CD4-positive, CD25-positive, alpha-beta regulatory T cell (primary cell): Measurements from ENCODE around the gene YWHAE. TPM values are rescaled to one million over a fixed set of nuclear protein-coding genes. Genes with fewer than 3 reads are reported as not detected.
"Not testable (repeated sequence)": the region's sequence is repeated elsewhere in the genome, so short reads cannot be mapped to it uniquely, and the experiment has no call there.

ENCODE experiments used
- ATAC-seq, 2 donors: fragments of 150-1000 bp; cut with Tn5 transposase; one replicate each; pipeline ENCODE4 v1.10.0; 2021; ENCODE audit warnings: low read depth in 2 of 2, moderate number of reproducible peaks in 2 of 2, moderate library complexity in 1 of 2
- DNase-seq, 3 donors: peaks; one replicate each; pipeline versions ENCODE4 v3.0.0 to v3.0.0-alpha.2; 2012 to 2022; ENCODE audit warnings: mixed read lengths in 1 of 3
- H3K27ac ChIP-seq: one replicate; pipeline ENCODE4 v1.7.0; 2013; ENCODE audit warnings: mild to moderate bottlenecking, low read length; ENCODE audit not compliant: insufficient read depth, poor library complexity, severe bottlenecking
- H3K27me3 ChIP-seq: one replicate; pipeline ENCODE4 v1.7.0; 2013; ENCODE audit warnings: low read length; ENCODE audit not compliant: control insufficient read depth, insufficient read depth
- H3K36me3 ChIP-seq: one replicate; pipeline ENCODE4 v1.7.0; 2013; ENCODE audit warnings: mild to moderate bottlenecking, low read length, moderate library complexity; ENCODE audit not compliant: control insufficient read depth, insufficient read depth
- H3K4me1 ChIP-seq: 2 replicates; pipeline ENCODE4 v1.7.0; 2013; ENCODE audit warnings: mild to moderate bottlenecking, low read length; ENCODE audit not compliant: insufficient read depth, control insufficient read depth, poor library complexity, severe bottlenecking
- H3K4me3 ChIP-seq: one replicate; pipeline ENCODE4 v1.7.0; 2013; ENCODE audit warnings: low read depth, mild to moderate bottlenecking, low read length, moderate library complexity
- H3K9me3 ChIP-seq, 2 experiments: 1 replicate in 1 of 2; 2 replicates in 1 of 2; pipeline ENCODE4 v1.7.0; 2013; ENCODE audit warnings: low read length in 2 of 2, mild to moderate bottlenecking in 1 of 2, moderate library complexity in 1 of 2; ENCODE audit not compliant: control insufficient read depth in 2 of 2
- H3K27ac Mint-ChIP-seq, 3 donors: one replicate each; pipeline ENCODE4 v1.8.0; 2020 to 2022; ENCODE audit warnings: mild to moderate bottlenecking in 3 of 3, mixed read lengths in 3 of 3, moderate library complexity in 2 of 3
- H3K27me3 Mint-ChIP-seq: one replicate; pipeline ENCODE4 v1.8.0; 2022; ENCODE audit warnings: mild to moderate bottlenecking, mixed read lengths
- H3K36me3 Mint-ChIP-seq: one replicate; pipeline ENCODE4 v1.8.0; 2020; ENCODE audit warnings: mixed read lengths
- H3K4me1 Mint-ChIP-seq, 4 donors: one replicate each; pipeline ENCODE4 v1.8.0; 2020 to 2022; ENCODE audit warnings: mixed read lengths in 4 of 4, mild to moderate bottlenecking in 1 of 4
- H3K4me3 Mint-ChIP-seq, 4 donors: one replicate each; pipeline ENCODE4 v1.8.0; 2020 to 2022; ENCODE audit warnings: mild to moderate bottlenecking in 4 of 4, mixed read lengths in 4 of 4, moderate library complexity in 3 of 4
- H3K9me3 Mint-ChIP-seq, 7 donors: one replicate each; pipeline ENCODE4 v1.8.0; 2020 to 2022; ENCODE audit warnings: mixed read lengths in 7 of 7, mild to moderate bottlenecking in 3 of 7, moderate library complexity in 2 of 7
- polyA plus RNA-seq, 4 donors: library from polyadenylated mRNA; unstranded; fragments of 300-500 nt; fragmentation: Illumina TruSeq; gene quantifications; one replicate each; pipeline ENCODE4 v1.2.3, GENCODE V29; 2021
- total RNA-seq: library from RNA; stranded (reverse); gene quantifications from one replicate; pipeline ENCODE4 v1.2.3, GENCODE V29; 2022

The YWHAE gene
- 136 TPM for total RNA-seq
- polyA plus RNA-seq: 10 to 100 TPM; 68.6 to 92.5 (median 82.5) TPM

DNA sequence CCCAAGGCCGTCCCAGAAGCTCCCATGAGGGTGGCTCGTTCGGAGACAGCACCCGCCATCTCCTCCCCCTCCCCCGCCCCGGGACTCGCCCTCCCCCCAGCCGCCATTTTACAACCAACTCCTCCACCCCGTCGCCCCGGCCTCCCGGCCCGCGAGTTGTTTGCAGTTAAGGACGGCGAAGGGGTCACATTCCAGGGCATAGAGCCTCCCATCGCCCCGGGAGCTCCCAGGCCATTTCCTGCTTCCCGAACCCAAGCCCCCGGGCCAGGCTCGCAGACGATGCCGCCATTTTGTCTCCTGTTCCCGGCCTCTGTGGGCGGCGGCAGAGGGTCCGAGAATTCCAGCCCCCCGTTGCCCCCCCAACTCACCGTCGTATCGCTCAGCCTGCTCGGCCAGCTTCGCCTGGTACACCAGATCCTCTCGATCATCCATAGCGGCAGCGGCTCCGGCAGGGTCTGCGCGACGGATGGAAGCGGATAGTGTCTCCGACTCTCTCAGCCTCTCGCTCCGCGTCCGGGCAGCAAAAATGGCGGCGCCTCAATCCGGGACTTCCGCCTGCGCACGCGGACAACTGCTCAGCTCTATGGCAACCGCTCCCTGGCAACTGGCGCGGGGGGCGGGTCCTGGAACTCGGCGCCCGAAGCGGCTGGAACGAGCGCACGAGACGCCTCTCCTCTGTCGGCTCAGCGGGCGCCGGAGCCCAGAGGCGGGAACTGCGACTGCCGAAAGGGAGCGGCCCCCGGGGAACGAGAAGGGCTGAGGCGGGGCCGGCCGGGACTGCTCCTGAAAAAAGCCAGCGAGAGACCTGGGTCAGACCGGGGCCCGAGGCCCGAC lies at the start of gene YWHAE:
TSS of gene YWHAE (minus strand) at position 544 of the 834 bp plus-strand sequence. CDS start at position 432, 112 bp downstream.
- Histone ChIP-seq H3K27ac (peak within 1 kb of the TSS; percentile 92), H3K4me1 (peaks cover 46% of the 10 kb centered on the region), H3K4me3 (peak within 1 kb of the TSS; percentile 87), H3K27me3 (no peaks in the 10 kb centered on the region), H3K36me3 (peaks cover 3% of the 10 kb centered on the region), H3K9me3 (no peaks in the 10 kb centered on the region)
- peak within 1 kb of the TSS; percentile 96 to 100 (median 100) for H3K4me3 Mint-ChIP-seq
- H3K27ac Mint-ChIP-seq: peak within 1 kb of the TSS; percentile 97 to 100 (median 99)
- peaks cover 7% of the 10 kb centered on the region for H3K27me3 Mint-ChIP-seq
- peaks cover 17% of the 10 kb centered on the region for H3K36me3 Mint-ChIP-seq
- H3K4me1 Mint-ChIP-seq: peaks cover 11 to 45% (median 28%) of the 10 kb centered on the region in 4 donors
- ATAC-seq (peak; percentile 92 to 93), DNase-seq (peak; percentile 94 to 96 (median 94))
- H3K9me3 Mint-ChIP-seq: no peaks in the 10 kb centered on the region

DNA sequence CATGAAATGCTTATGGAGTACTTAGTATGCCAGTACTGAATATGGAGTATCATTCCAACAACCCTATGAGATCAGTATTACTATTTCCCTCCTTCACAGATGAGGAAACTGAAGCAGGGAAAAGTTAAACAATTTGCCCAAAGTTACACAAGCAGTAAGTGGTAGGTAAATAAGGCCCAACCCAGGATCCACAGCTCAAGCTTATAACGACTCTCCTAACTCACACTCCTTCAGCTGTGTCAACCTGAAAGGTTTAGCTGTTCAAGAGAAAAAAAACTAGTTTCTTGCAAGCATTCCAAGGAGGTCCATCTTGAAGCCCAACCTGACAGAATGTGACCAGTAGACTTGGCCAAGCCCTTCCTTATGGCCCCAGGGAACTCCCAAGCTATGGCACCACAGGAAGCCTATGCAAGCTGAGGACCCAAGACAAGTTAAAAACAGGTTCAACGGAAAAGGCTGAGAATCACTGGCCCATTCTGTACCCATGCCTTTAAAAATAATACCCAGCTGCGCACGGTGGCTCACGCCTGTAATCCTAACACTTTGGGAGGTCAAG lies 49.5 kb upstream of the YWHAE start:
- H3K27ac ChIP-seq: no peak overlapping the region
- peaks cover 27% of the 10 kb centered on the region for H3K4me1 ChIP-seq
- Mint-ChIP-seq H3K27ac (peak overlapping the region in 2 of 3 donors; percentile 28 to 63), H3K4me3 (peak overlapping the region in 2 of 4 donors; percentile 1 to 17), H3K4me1 (peaks cover 28 to 78% (median 52%) of the 10 kb centered on the region in 4 donors), H3K27me3 (no peaks in the 10 kb centered on the region), H3K9me3 (no peaks in the 10 kb centered on the region), H3K36me3 (peaks cover 3% of the 10 kb centered on the region)
- DNase-seq (no peak), ATAC-seq (no peak)
- H3K36me3 ChIP-seq: peaks cover 13% of the 10 kb centered on the region
- H3K27me3 ChIP-seq: no peaks in the 10 kb centered on the region
- no peak overlapping the region for H3K4me3 ChIP-seq
- H3K9me3 ChIP-seq: no peaks in the 10 kb centered on the region

DNA sequence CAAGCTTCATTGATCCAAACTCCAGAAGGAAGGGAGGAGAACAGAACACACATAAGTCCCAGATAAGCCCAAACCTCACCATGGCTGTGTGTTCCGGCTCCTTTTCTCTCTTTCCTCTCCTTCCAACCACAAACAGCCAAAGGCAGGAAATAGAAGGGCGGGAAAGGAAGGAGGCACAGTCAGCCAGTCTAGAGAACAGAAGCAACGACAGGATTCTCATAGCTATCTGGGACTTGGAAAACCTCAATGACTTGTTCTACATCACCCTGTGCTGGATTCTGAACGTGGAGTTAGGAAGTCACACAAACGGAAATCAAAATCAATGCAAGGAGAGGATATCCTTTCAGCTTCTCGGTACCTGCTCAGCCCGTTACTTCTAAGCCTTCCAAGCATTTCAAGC lies 47.0 kb upstream of the YWHAE start:
- Mint-ChIP-seq H3K36me3 (peaks cover 3% of the 10 kb centered on the region), H3K9me3 (no peaks in the 10 kb centered on the region), H3K27me3 (no peaks in the 10 kb centered on the region), H3K4me1 (peaks cover 19 to 59% (median 40%) of the 10 kb centered on the region in 4 donors), H3K4me3 (peak overlapping the region in 3 of 4 donors; percentile 22 to 58 (median 24)), H3K27ac (peak overlapping the region in 2 of 3 donors; percentile 34 to 78)
- no peak overlapping the region for H3K27ac ChIP-seq
- no peaks in the 10 kb centered on the region for H3K9me3 ChIP-seq
- H3K4me1 ChIP-seq: peaks cover 13% of the 10 kb centered on the region
- ATAC-seq (no peak), DNase-seq (peak in 1 of 3 donors; percentile 36)
- H3K36me3 ChIP-seq: peaks cover 5% of the 10 kb centered on the region
- H3K27me3 ChIP-seq: no peaks in the 10 kb centered on the region
- H3K4me3 ChIP-seq: no peak overlapping the region

DNA sequence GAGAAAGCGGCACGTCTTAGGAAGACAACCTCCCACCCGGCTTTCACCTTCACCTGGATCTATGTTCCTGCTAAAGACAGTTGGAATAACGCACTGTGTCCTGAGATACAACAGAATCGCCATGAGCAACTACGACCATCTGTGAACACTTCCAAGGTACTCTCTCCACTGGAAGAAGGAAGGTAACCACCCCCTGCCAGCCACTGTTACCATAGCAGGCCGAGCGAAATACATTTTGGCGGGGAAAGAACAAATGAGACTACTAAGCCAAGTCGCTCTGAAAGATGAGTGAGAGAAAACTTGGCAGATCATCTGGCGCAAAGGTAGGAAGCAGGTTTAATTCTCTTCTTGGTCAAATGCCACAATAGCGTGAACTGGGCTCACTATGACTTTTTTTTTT lies 46.2 kb upstream of the YWHAE start:
- Mint-ChIP-seq H3K4me3 (peak overlapping the region in 3 of 4 donors; percentile 38 to 56 (median 52)), H3K27ac (peak overlapping the region in 1 of 3 donors; percentile 61), H3K27me3 (no peaks in the 10 kb centered on the region), H3K36me3 (peaks cover 3% of the 10 kb centered on the region), H3K4me1 (peaks cover 17 to 52% (median 33%) of the 10 kb centered on the region in 4 donors), H3K9me3 (no peaks in the 10 kb centered on the region)
- H3K27me3 ChIP-seq: no peaks in the 10 kb centered on the region
- H3K27ac ChIP-seq: no peak overlapping the region
- ATAC-seq (no peak), DNase-seq (no peak)
- H3K4me1 ChIP-seq: peaks cover 13% of the 10 kb centered on the region
- H3K4me3 ChIP-seq: no peak overlapping the region
- H3K36me3 ChIP-seq: peaks cover 5% of the 10 kb centered on the region
- no peaks in the 10 kb centered on the region for H3K9me3 ChIP-seq

- Histone ChIP-seq H3K36me3 (peaks cover 11% of the 10 kb centered on the region), H3K4me1 (peaks cover 13% of the 10 kb centered on the region)
- DNase-seq, H3K27me3 ChIP-seq, H3K27me3 Mint-ChIP-seq, H3K9me3 ChIP-seq, H3K4me3 ChIP-seq, H3K27ac ChIP-seq, ATAC-seq, H3K9me3 Mint-ChIP-seq, H3K27ac Mint-ChIP-seq, H3K36me3 Mint-ChIP-seq: not testable (repeated sequence)
- Mint-ChIP-seq H3K4me3 (peak overlapping the region in 1 of 4 donors; percentile 64), H3K4me1 (peaks cover 17 to 51% (median 33%) of the 10 kb centered on the region in 4 donors)
These were observed 45.7 kb upstream of the YWHAE start for GRCh38 chr17:1445695-1446094.

DNA sequence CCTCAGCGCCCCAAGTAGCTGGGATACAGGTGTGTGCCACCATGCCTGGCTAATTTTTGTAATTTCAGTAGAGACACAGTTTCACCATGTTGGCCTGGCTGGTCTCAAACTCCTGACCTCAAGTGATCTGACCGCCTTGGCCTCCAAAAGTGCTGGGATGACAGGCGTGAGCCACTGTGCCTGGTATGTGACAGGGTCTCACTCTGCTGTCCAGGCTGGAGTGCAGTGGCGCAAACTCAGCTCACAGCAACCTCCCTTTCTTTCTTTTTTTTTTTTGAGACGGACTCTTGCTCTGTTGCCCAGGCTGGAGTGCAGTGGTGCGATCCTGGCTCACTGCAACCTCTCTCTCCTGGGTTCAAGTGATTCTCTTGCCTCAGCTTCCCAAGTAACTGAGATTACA lies 42.7 kb upstream of the YWHAE start:
- not testable (repeated sequence) for H3K9me3 ChIP-seq, H3K27ac ChIP-seq, H3K36me3 ChIP-seq, H3K27me3 ChIP-seq, H3K27me3 Mint-ChIP-seq, H3K27ac Mint-ChIP-seq, H3K4me3 ChIP-seq, H3K9me3 Mint-ChIP-seq, ATAC-seq, H3K4me3 Mint-ChIP-seq, H3K36me3 Mint-ChIP-seq, DNase-seq
- peaks cover 10% of the 10 kb centered on the region for H3K4me1 ChIP-seq
- H3K4me1 Mint-ChIP-seq: peaks cover 11 to 44% (median 25%) of the 10 kb centered on the region in 4 donors

- no peak for ATAC-seq
- peaks cover 9 to 42% (median 24%) of the 10 kb centered on the region in 4 donors for H3K4me1 Mint-ChIP-seq
- H3K36me3 Mint-ChIP-seq: peaks cover 3% of the 10 kb centered on the region
- H3K4me3 Mint-ChIP-seq: no peak overlapping the region
- DNase-seq: no peak
- H3K27ac Mint-ChIP-seq: no peak overlapping the region
- Histone ChIP-seq H3K9me3 (no peaks in the 10 kb centered on the region), H3K4me1 (peaks cover 5% of the 10 kb centered on the region), H3K27me3 (no peaks in the 10 kb centered on the region), H3K36me3 (peaks cover 12% of the 10 kb centered on the region), H3K27ac (no peak overlapping the region), H3K4me3 (no peak overlapping the region)
- no peaks in the 10 kb centered on the region for H3K9me3 Mint-ChIP-seq
- H3K27me3 Mint-ChIP-seq: no peaks in the 10 kb centered on the region
These were observed 42.2 kb upstream of the YWHAE start for GRCh38 chr17:1442187-1442586.
